A673 (cell line): ENCODE data around the gene MPZL2. TPM values are rescaled to one million over a fixed set of nuclear protein-coding genes. Genes with fewer than 3 reads are reported as not detected.
A peak's percentile ranks its signal among the peaks of the same experiment; 100 is the strongest.

Source experiments
- BruUV-seq: library from RNA; stranded (reverse); fragments of 400-500 nt; replicated peaks from 2 replicates; lab custom pipeline; 2021; lab: Mats Ljungman, UMichigan
- CTCF ChIA-PET: fragments of 300-600 bp; sonication (Branson Sonifier 250); formaldehyde crosslinking; loops from one replicate; lab custom pipeline; 2022; ENCODE audit warnings: antibody characterized with exemption; lab: Charles Lee
- POLR2A ChIA-PET: fragments of 300-600 bp; sonication (Branson Sonifier 250); formaldehyde crosslinking; loops from one replicate; lab custom pipeline; 2022; ENCODE audit warnings: antibody characterized with exemption; ENCODE audit not compliant: low non-redundant PET; lab: Charles Lee
- DNase-seq: peaks from one replicate; pipeline ENCODE4 v3.0.0-alpha.2; 2015; ENCODE audit warnings: low spot score
- H3K27ac ChIP-seq: fragments of 200-600 bp; sonication (generic); 2 replicates; pipeline ENCODE4 v1.5.1; 2016; ENCODE audit warnings: mixed run types, low read depth, mild to moderate bottlenecking, mixed read lengths, antibody characterized with exemption, low read length; ENCODE audit not compliant: poor library complexity, severe bottlenecking
- H3K27me3 ChIP-seq: fragments of 200-600 bp; sonication (generic); replicated peaks from 2 replicates; pipeline ENCODE4 v1.6.1; 2017; ENCODE audit warnings: mixed run types, low read depth, mild to moderate bottlenecking, mixed read lengths, antibody characterized with exemption, low read length; ENCODE audit not compliant: insufficient read depth, poor library complexity
- H3K36me3 ChIP-seq: fragments of 200-600 bp; sonication (generic); 2 replicates; pipeline ENCODE4 v1.6.1; 2016; ENCODE audit warnings: mixed run types, mild to moderate bottlenecking, mixed read lengths, antibody characterized with exemption, low read length; ENCODE audit not compliant: insufficient read depth, poor library complexity, severe bottlenecking
- H3K4me1 ChIP-seq: fragments of 200-600 bp; sonication (generic); 2 replicates; pipeline ENCODE4 v1.6.1; 2017; ENCODE audit warnings: mixed run types, mild to moderate bottlenecking, mixed read lengths, antibody characterized with exemption, low read length; ENCODE audit not compliant: insufficient read depth, poor library complexity, severe bottlenecking
- H3K4me3 ChIP-seq: fragments of 200-600 bp; sonication (generic); 2 replicates; pipeline ENCODE4 v1.5.1; 2016; ENCODE audit warnings: low read depth, mixed run types, mild to moderate bottlenecking, mixed read lengths, low read length; ENCODE audit not compliant: poor library complexity, severe bottlenecking
- H3K9me3 ChIP-seq: fragments of 200-600 bp; sonication (generic); 2 replicates; pipeline ENCODE4 v1.6.1; 2016; ENCODE audit warnings: mixed run types, low read depth, mild to moderate bottlenecking, mixed read lengths, antibody characterized with exemption, low read length; ENCODE audit not compliant: poor library complexity, severe bottlenecking
- CTCF ChIP-seq: fragments of 300-800, 200-600 bp; sonication (generic); conservative IDR thresholded peaks from 2 replicates; pipeline ENCODE4 v1.5.1; 2017; ENCODE audit warnings: low read depth, mild to moderate bottlenecking, antibody characterized with exemption, low read length, moderate library complexity, mixed read lengths
- EZH2 ChIP-seq: fragments of 200-600 bp; sonication (generic); IDR thresholded peaks from 2 replicates; pipeline ENCODE4 v1.6.1; 2017; ENCODE audit warnings: borderline replicate concordance, low read depth, mild to moderate bottlenecking, mixed read lengths, antibody characterized with exemption, low read length; ENCODE audit not compliant: poor library complexity, severe bottlenecking
- intact Hi-C: fragments of 100-400 bp; cut with micrococcal nuclease; formaldehyde crosslinking; loops from one replicate; pipeline ENCODE4 v1.10.0; 2022; ENCODE audit not compliant: unreplicated experiment
- total RNA-seq: library from RNA; stranded (reverse); gene quantifications from 2 replicates; pipeline ENCODE4 v1.2.3, GENCODE V29; 2021

MPZL2 gene
- total RNA-seq, 1 experiment from 2014 or later, result not detected

- ChIA-PET CTCF (no interaction called here), POLR2A (no interaction called here)
These were observed 51.9 kb downstream of the MPZL2 start for GRCh38 chr11:118212131-118212725.

GRCh38 chr11:118211006-118211405 lies 53.1 kb downstream of the MPZL2 start:
- Histone ChIP-seq H3K27ac (no peak overlapping the region), H3K4me3 (no peak overlapping the region), H3K36me3 (no peaks in the 10 kb centered on the region), H3K4me1 (no peaks in the 10 kb centered on the region), H3K9me3 (no peaks in the 10 kb centered on the region), H3K27me3 (peaks cover 82% of the 10 kb centered on the region)
- peak; percentile 18 for DNase-seq
- TF ChIP-seq CTCF (no peak), EZH2 (no peak)
- intact Hi-C loops, result no loop called here
- POLR2A ChIA-PET, result no interaction called here
- CTCF ChIA-PET, result no interaction called here
- BruUV-seq, result no TSS peak

More at GRCh38 chr11:118212131-118212725, 51.9 kb downstream of the MPZL2 start:
- Histone ChIP-seq H3K4me1 (no peaks in the 10 kb centered on the region), H3K4me3 (no peak overlapping the region), H3K36me3 (no peaks in the 10 kb centered on the region), H3K9me3 (no peaks in the 10 kb centered on the region), H3K27me3 (peaks cover 75% of the 10 kb centered on the region), H3K27ac (no peak overlapping the region)
- BruUV-seq, result no TSS peak
- TF ChIP-seq CTCF (no peak), EZH2 (no peak)
- intact Hi-C loops, result no loop called here
- DNase-seq, result no peak

- Histone ChIP-seq H3K4me3 (no peak overlapping the region), H3K27me3 (peaks cover 89% of the 10 kb centered on the region), H3K27ac (no peak overlapping the region), H3K36me3 (no peaks in the 10 kb centered on the region), H3K4me1 (no peaks in the 10 kb centered on the region), H3K9me3 (no peaks in the 10 kb centered on the region)
- TF ChIP-seq CTCF (no peak), EZH2 (no peak)
- intact Hi-C loops, result no loop called here
- no peak for DNase-seq
- BruUV-seq, result no TSS peak
- ChIA-PET POLR2A (no interaction called here), CTCF (no interaction called here)
These were observed 53.8 kb downstream of the MPZL2 start for GRCh38 chr11:118210323-118210722.
